ENCODE results near the gene JPH2.

DNA sequence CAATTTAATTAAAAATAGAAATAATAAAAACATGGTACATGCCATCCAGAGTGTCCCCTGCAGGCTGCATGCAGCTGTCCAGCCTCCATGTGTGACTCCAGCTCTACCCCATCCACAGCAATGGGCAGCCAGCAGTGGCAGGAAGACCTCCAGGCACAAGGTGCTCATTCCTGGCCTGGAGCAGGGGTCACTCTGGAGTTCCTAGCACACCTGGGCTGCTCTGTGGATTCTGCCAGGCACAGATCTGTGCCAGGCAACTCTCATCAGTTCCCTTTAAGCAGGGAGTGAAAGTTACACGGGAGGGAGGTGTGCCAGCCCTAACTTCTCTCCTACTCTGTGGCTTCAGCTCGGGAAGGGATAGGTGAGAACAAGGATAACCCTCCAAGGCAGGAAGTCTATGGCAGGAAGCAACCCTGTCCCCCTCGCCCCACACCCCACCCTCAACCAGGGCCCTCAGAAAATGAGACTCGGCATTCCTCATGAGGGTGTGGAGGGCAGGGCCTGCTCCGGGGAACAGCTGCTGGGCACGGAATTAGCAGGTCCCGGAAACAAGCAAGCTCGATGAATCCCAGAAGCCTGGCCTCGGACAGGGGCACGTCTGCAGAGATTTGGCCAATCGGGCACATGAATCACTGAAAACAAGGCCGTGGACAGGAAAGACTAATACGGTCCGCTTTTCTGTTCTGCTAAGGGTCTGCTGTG lies 10.0 kb downstream of the JPH2 start:
- TF ChIP-seq, protein P1, sequence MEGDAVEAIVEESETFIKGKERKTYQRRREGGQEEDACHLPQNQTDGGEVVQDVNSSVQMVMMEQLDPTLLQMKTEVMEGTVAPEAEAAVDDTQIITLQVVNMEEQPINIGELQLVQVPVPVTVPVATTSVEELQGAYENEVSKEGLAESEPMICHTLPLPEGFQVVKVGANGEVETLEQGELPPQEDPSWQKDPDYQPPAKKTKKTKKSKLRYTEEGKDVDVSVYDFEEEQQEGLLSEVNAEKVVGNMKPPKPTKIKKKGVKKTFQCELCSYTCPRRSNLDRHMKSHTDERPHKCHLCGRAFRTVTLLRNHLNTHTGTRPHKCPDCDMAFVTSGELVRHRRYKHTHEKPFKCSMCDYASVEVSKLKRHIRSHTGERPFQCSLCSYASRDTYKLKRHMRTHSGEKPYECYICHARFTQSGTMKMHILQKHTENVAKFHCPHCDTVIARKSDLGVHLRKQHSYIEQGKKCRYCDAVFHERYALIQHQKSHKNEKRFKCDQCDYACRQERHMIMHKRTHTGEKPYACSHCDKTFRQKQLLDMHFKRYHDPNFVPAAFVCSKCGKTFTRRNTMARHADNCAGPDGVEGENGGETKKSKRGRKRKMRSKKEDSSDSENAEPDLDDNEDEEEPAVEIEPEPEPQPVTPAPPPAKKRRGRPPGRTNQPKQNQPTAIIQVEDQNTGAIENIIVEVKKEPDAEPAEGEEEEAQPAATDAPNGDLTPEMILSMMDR (conservative IDR thresholded peaks at IDR 0.05) = no peak
- no peak for TF ChIP-seq ZFX (IDR thresholded peaks at IDR 0.05)

Data from C4-2B (cell line).